GM19468 (cell line): ENCODE measurements around the gene ADAMTS4.
A peak's percentile ranks its signal among the peaks of the same experiment; 100 is the strongest.

ENCODE experiments used
- ATAC-seq: cut with Tn5 transposase; IDR thresholded peaks from one replicate; pipeline ENCODE4 v1.9.1; 2021; ENCODE audit warnings: mild to moderate bottlenecking, moderate library complexity, moderate number of reproducible peaks; ENCODE audit not compliant: unreplicated experiment; ENCODE audit errors: extremely low read depth

ADAMTS4 gene

GRCh38 chr1:161175771-161176453, 22.9 kb downstream of the ADAMTS4 start:
- no peak for ATAC-seq

- ATAC-seq, result no peak
Measured at GRCh38 chr1:161174911-161175310, 23.9 kb downstream of the ADAMTS4 start.

- no peak for ATAC-seq
Measured at GRCh38 chr1:161173711-161174110, 25.1 kb downstream of the ADAMTS4 start.

- no peak for ATAC-seq
Measured at GRCh38 chr1:161172776-161173376, 26.0 kb downstream of the ADAMTS4 start.

GRCh38 chr1:161172349-161172748, 26.5 kb downstream of the ADAMTS4 start:
- ATAC-seq, result no peak

- ATAC-seq, result no peak
Measured at GRCh38 chr1:161171696-161172095, 27.2 kb downstream of the ADAMTS4 start.

- no peak for ATAC-seq
Measured at GRCh38 chr1:161171191-161171590, 27.7 kb downstream of the ADAMTS4 start.

- no peak for ATAC-seq
Measured at GRCh38 chr1:161168906-161169305, 29.9 kb downstream of the ADAMTS4 start.

- no peak for ATAC-seq
Measured at GRCh38 chr1:161166669-161167548, 31.9 kb downstream of the ADAMTS4 start.

GRCh38 chr1:161165742-161166668, 32.8 kb downstream of the ADAMTS4 start, which contains the start of gene PPOX:
TSS of gene PPOX (plus strand) at chr1:161166426. CDS start at chr1:161166848, 422 bp downstream.
- ATAC-seq, result peak; percentile 94

GRCh38 chr1:161164901-161165610, 33.8 kb downstream of the ADAMTS4 start:
- ATAC-seq, result no peak

GRCh38 chr1:161163793-161164192, 35.1 kb downstream of the ADAMTS4 start:
- no peak for ATAC-seq

GRCh38 chr1:161162806-161163205, 36.0 kb downstream of the ADAMTS4 start:
- no peak for ATAC-seq

GRCh38 chr1:161162052-161162451, 36.8 kb downstream of the ADAMTS4 start:
- no peak for ATAC-seq

GRCh38 chr1:161161652-161162051, 37.2 kb downstream of the ADAMTS4 start:
- no peak for ATAC-seq

GRCh38 chr1:161160671-161161145, 38.1 kb downstream of the ADAMTS4 start:
- ATAC-seq, result no peak

GRCh38 chr1:161159913-161160243, 39.0 kb downstream of the ADAMTS4 start:
- no peak for ATAC-seq

GRCh38 chr1:161159087-161159912, 39.6 kb downstream of the ADAMTS4 start, which contains the start of gene USP21:
TSS of gene USP21 (plus strand) at chr1:161159500. CDS start at chr1:161160641, 1,141 bp downstream.
- peak; percentile 82 for ATAC-seq
